Astrocyte (in vitro differentiated cells and primary cell): ENCODE data around the gene RAB11FIP4.

Source experiments
- EZH2 ChIP-seq: IDR thresholded peaks from 2 replicates; pipeline ENCODE4 v1.6.1; 2012; ENCODE audit warnings: mild to moderate bottlenecking, low read length, inconsistent platforms; ENCODE audit not compliant: insufficient read depth
- TF ChIP-seq, protein P1 (sequence below): IDR thresholded peaks from 2 replicates; pipeline ENCODE4 v1.5.1; 2011; ENCODE audit warnings: low read depth, mild to moderate bottlenecking, inconsistent platforms, low read length, moderate library complexity; ENCODE audit not compliant: insufficient read depth

- TF ChIP-seq, protein P1, sequence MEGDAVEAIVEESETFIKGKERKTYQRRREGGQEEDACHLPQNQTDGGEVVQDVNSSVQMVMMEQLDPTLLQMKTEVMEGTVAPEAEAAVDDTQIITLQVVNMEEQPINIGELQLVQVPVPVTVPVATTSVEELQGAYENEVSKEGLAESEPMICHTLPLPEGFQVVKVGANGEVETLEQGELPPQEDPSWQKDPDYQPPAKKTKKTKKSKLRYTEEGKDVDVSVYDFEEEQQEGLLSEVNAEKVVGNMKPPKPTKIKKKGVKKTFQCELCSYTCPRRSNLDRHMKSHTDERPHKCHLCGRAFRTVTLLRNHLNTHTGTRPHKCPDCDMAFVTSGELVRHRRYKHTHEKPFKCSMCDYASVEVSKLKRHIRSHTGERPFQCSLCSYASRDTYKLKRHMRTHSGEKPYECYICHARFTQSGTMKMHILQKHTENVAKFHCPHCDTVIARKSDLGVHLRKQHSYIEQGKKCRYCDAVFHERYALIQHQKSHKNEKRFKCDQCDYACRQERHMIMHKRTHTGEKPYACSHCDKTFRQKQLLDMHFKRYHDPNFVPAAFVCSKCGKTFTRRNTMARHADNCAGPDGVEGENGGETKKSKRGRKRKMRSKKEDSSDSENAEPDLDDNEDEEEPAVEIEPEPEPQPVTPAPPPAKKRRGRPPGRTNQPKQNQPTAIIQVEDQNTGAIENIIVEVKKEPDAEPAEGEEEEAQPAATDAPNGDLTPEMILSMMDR: no peak
- TF ChIP-seq EZH2: no peak
Measured at GRCh38 chr17:31391496-31391949, at the start of gene RAB11FIP4.
